MCF 10A (cell line): ENCODE results near the gene CFAP90. TPM values are rescaled to one million over a fixed set of nuclear protein-coding genes. Genes with fewer than 3 reads are reported as not detected.

Experiments
- BruUV-seq: library from RNA; stranded (reverse); fragments of 400-500 nt; replicated peaks from 2 replicates; lab custom pipeline; 2021; lab: Mats Ljungman, UMichigan
- CTCF ChIA-PET: fragments of 300-600 bp; sonication (Branson Sonifier 250); formaldehyde crosslinking; extraction: SDS; loops from one replicate; lab custom pipeline; 2021; ENCODE audit warnings: antibody characterized with exemption, inconsistent platforms; lab: Yijun Ruan, JAX
- POLR2A ChIA-PET: fragments of 300-600, 350-650 bp; sonication (Branson Sonifier 250); formaldehyde crosslinking; extraction: SDS; loops from one replicate; lab custom pipeline; 2020; ENCODE audit warnings: antibody characterized with exemption, inconsistent platforms; lab: Yijun Ruan, JAX
- DNase-seq: peaks from one replicate; pipeline ENCODE4 v3.0.0-alpha.2; 2018; ENCODE audit not compliant: unreplicated experiment
- H3K27ac Mint-ChIP-seq: one replicate; pipeline ENCODE4 v1.8.0; 2022; ENCODE audit warnings: mild to moderate bottlenecking, low read depth, mixed read lengths; ENCODE audit not compliant: unreplicated experiment
- H3K27me3 Mint-ChIP-seq: one replicate; pipeline ENCODE4 v1.8.0; 2022; ENCODE audit warnings: mixed read lengths; ENCODE audit not compliant: insufficient read depth, unreplicated experiment
- H3K36me3 Mint-ChIP-seq: one replicate; pipeline ENCODE4 v1.8.0; 2022; ENCODE audit warnings: mild to moderate bottlenecking, moderate library complexity, mixed read lengths; ENCODE audit not compliant: insufficient read depth, unreplicated experiment
- H3K4me1 Mint-ChIP-seq: one replicate; pipeline ENCODE4 v1.8.0; 2022; ENCODE audit warnings: mixed read lengths; ENCODE audit not compliant: insufficient read depth, unreplicated experiment
- H3K4me3 Mint-ChIP-seq: one replicate; pipeline ENCODE4 v1.8.0; 2022; ENCODE audit warnings: mild to moderate bottlenecking, moderate library complexity, mixed read lengths; ENCODE audit not compliant: unreplicated experiment
- H3K9me3 Mint-ChIP-seq: one replicate; pipeline ENCODE4 v1.8.0; 2022; ENCODE audit warnings: mixed read lengths; ENCODE audit not compliant: unreplicated experiment
- CTCF ChIP-seq: fragments of 200-600 bp; IDR thresholded peaks from one replicate; pipeline ENCODE4 v1.8.0; 2022; ENCODE audit warnings: antibody characterized with exemption, mild to moderate bottlenecking; ENCODE audit not compliant: unreplicated experiment
- intact Hi-C: fragments of 100-400 bp; cut with micrococcal nuclease; formaldehyde crosslinking; loops from 2 replicates; pipeline ENCODE4 v1.14.1; 2022
- total RNA-seq: library from RNA; stranded (reverse); gene quantifications from 2 replicates; pipeline ENCODE4 v1.2.3, GENCODE V29; 2022

Gene CFAP90
- total RNA-seq, 1 experiment from 2014 or later, result not detected

DNA sequence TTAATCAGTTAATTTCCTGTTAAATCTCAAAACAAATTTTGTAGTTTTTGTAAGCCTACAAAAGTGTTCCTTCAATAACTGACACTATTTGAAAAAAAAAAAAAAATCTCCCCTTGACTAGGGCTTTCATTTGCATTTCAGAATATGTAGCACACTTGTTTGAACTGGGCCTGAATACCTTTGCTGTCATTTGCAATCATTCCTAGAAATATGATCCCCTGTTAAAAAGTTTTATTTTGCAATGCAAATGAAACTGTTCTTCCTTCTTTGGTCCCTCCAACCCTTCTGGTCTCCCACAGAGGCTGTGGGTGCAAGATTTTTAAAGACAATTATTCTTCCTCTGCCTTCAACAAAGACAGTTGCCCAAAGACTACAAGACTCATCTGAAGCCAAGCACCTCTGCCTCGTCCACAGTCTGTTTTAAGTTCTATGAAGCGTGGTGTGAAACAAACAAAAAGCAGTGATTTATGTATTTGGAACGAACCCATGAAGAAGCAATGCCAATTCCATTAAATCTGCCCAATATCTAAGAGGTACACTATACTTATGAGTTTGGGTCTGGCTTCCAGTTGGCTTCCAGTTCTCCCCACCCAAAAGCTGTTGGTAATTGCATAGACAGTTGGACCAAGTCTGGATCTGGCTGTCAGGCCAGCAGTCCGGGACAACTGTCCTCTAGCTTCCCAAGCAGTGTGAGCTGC, 66.1 kb downstream of the CFAP90 start:
- ChIA-PET CTCF (no interaction called here), POLR2A (no interaction called here)
- H3K9me3 Mint-ChIP-seq, result no peaks in the 10 kb centered on the region
- H3K4me1 Mint-ChIP-seq, result no peaks in the 10 kb centered on the region
- H3K27me3 Mint-ChIP-seq, result peaks cover 80% of the 10 kb centered on the region
- H3K4me3 Mint-ChIP-seq, result no peak overlapping the region
- H3K36me3 Mint-ChIP-seq, result no peaks in the 10 kb centered on the region
- no peak for TF ChIP-seq CTCF
- DNase-seq, result no peak
- H3K27ac Mint-ChIP-seq, result no peak overlapping the region
- no TSS peak for BruUV-seq
- intact Hi-C loops, result no loop called here

DNA sequence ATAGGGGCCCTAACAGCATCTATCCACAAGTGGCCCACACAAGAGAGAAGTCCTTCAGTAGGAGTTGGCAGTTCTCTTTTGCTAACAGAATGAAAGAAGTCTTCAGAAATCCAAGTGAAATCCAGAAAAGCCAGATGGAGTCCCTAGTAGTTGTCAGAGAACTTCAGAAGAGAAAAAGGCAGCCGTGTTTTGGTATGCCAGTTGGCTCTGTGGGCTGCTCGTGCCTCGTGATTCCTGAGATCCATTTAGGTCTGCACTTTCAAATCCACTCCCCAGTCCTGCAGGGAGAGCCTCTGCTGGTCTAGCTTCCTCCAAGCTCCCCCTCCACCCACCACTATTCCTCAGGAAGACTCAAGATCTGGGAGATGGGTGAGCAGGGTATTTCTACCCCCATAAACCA, 69.0 kb downstream of the CFAP90 start:
- CTCF ChIA-PET, result no interaction called here

More for the DNA sequence above, 69.0 kb downstream of the CFAP90 start:
- H3K9me3 Mint-ChIP-seq, result no peaks in the 10 kb centered on the region
- POLR2A ChIA-PET, result no interaction called here
- no peak for TF ChIP-seq CTCF
- peaks cover 95% of the 10 kb centered on the region for H3K27me3 Mint-ChIP-seq
- no peak for DNase-seq
- no peak overlapping the region for H3K27ac Mint-ChIP-seq
- no peaks in the 10 kb centered on the region for H3K4me1 Mint-ChIP-seq
- no peak overlapping the region for H3K4me3 Mint-ChIP-seq
- intact Hi-C loops, result no loop called here
- no peaks in the 10 kb centered on the region for H3K36me3 Mint-ChIP-seq
- BruUV-seq, result no TSS peak

Other genes with a start within 250 kb of the CFAP90 start
- gene FASTKD3, start 17.9 kb upstream of the CFAP90 start, total RNA-seq, result 7.8 and 7.9 TPM in 2 replicates
- gene MTRR, start 18.0 kb upstream of the CFAP90 start, total RNA-seq, result 46.6 and 88.6 TPM in 2 replicates